Keratinocyte (primary cell): ENCODE results near the gene SLC12A3.

Source experiments
- CTCF ChIP-seq, 3 experiments: IDR thresholded peaks in 1 of 3; conservative IDR thresholded peaks in 1 of 3; optimal IDR thresholded peaks in 1 of 3; 2 replicates in 2 of 3; 3 replicates in 1 of 3; pipeline versions ENCODE3 to v1.5.1; 2011; ENCODE audit warnings: low read length in 3 of 3, mild to moderate bottlenecking in 3 of 3, moderate library complexity in 2 of 3, control low read depth in 1 of 3, inconsistent platforms in 1 of 3; ENCODE audit not compliant: insufficient read depth in 2 of 3; ENCODE audit errors: extremely low read depth in 1 of 3
- EZH2 ChIP-seq: IDR thresholded peaks from one replicate; pipeline ENCODE4 v1.6.1; 2012; ENCODE audit warnings: inconsistent platforms, mild to moderate bottlenecking, low read length, moderate library complexity

DNA sequence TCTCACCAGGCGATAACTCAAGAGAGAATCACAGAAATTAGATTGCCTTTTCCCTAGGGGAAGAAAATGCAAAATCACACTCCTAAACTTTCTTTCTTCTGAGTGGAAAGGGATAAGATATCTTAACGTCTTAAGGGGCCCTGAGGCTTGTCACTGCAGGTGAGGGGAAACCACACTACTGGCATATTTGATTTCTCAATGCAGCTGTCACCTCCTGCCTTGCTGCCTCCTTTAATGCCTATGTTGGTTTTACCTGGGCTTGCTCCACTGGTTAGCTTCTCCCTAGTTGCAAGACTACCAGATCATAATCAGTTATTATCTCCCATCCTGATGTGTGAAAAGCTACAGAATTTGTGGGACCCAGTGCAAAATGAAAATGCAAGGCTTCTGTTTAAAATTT is 62.5 kb downstream of the SLC12A3 start:
- TF ChIP-seq EZH2 (no peak), CTCF (optimal IDR thresholded peaks at IDR 0.05 in 1 of 3, IDR thresholded peaks at IDR 0.05 in 1 of 3, conservative IDR thresholded peaks at IDR 0.05 in 1 of 3; ENCODE audit: extremely low read depth in 1 of 3, insufficient read depth in 2 of 3, low read length in 3 of 3) (no peak)
